HG02571 (cell line): ENCODE measurements around the gene UPF1.
"Not testable (repeated sequence)": the region's sequence is repeated elsewhere in the genome, so short reads cannot be mapped to it uniquely, and the experiment has no call there.

ENCODE experiments used
- ATAC-seq: cut with Tn5 transposase; IDR thresholded peaks from one replicate; pipeline ENCODE4 v1.9.1; 2021; ENCODE audit warnings: mild to moderate bottlenecking, moderate library complexity; ENCODE audit not compliant: unreplicated experiment

UPF1 gene

GRCh38 chr19:18897094-18898029 is 65.6 kb downstream of the UPF1 start:
- no peak for ATAC-seq

- no peak for ATAC-seq
Observed at GRCh38 chr19:18898081-18898606, 66.4 kb downstream of the UPF1 start.

- no peak for ATAC-seq
Observed at GRCh38 chr19:18898607-18899408, 67.0 kb downstream of the UPF1 start.

GRCh38 chr19:18899624-18900560 is 68.1 kb downstream of the UPF1 start:
- no peak for ATAC-seq

- ATAC-seq, result no peak
Observed at GRCh38 chr19:18900700-18901481, 69.1 kb downstream of the UPF1 start.

GRCh38 chr19:18901491-18901890 is 69.7 kb downstream of the UPF1 start:
- no peak for ATAC-seq

- ATAC-seq, result not testable (repeated sequence)
Observed at GRCh38 chr19:18902519-18902918, 70.8 kb downstream of the UPF1 start.

GRCh38 chr19:18903156-18904037 is 71.6 kb downstream of the UPF1 start:
- no peak for ATAC-seq

GRCh38 chr19:18904334-18905057 is 72.7 kb downstream of the UPF1 start:
- no peak for ATAC-seq

- ATAC-seq, result no peak
Observed at GRCh38 chr19:18905058-18905456, 73.3 kb downstream of the UPF1 start.

- no peak for ATAC-seq
Observed at GRCh38 chr19:18905513-18906236, 73.9 kb downstream of the UPF1 start.

GRCh38 chr19:18906605-18907519 is 75.1 kb downstream of the UPF1 start:
- no peak for ATAC-seq

- ATAC-seq, result no peak
Observed at GRCh38 chr19:18908917-18909619, 77.3 kb downstream of the UPF1 start.

- no peak for ATAC-seq
Observed at GRCh38 chr19:18910010-18910409, 78.3 kb downstream of the UPF1 start.

GRCh38 chr19:18910801-18911436 is 79.2 kb downstream of the UPF1 start:
- ATAC-seq, result no peak
